Measurements from ENCODE around the gene STX1B.

- no peak for TF ChIP-seq POLR2A (IDR thresholded peaks at IDR 0.05)
- no peak for TF ChIP-seq POLR2AphosphoS5 (IDR thresholded peaks at IDR 0.05)
- no peak for TF ChIP-seq CTCF (IDR thresholded peaks at IDR 0.05)
These were observed 37.6 kb downstream of the STX1B start for GRCh38 chr16:30972872-30973271.

Measured in breast epithelium (tissue), 3 donors.